TTC549 (cell line): ENCODE measurements around the gene TOP2A.

Experiments used
- FAIRE-seq: peaks from 2 replicates; lab custom pipeline; 2012; peaks lifted over from hg19 to GRCh38; lab: Jason Lieb, UNC

Gene TOP2A

DNA sequence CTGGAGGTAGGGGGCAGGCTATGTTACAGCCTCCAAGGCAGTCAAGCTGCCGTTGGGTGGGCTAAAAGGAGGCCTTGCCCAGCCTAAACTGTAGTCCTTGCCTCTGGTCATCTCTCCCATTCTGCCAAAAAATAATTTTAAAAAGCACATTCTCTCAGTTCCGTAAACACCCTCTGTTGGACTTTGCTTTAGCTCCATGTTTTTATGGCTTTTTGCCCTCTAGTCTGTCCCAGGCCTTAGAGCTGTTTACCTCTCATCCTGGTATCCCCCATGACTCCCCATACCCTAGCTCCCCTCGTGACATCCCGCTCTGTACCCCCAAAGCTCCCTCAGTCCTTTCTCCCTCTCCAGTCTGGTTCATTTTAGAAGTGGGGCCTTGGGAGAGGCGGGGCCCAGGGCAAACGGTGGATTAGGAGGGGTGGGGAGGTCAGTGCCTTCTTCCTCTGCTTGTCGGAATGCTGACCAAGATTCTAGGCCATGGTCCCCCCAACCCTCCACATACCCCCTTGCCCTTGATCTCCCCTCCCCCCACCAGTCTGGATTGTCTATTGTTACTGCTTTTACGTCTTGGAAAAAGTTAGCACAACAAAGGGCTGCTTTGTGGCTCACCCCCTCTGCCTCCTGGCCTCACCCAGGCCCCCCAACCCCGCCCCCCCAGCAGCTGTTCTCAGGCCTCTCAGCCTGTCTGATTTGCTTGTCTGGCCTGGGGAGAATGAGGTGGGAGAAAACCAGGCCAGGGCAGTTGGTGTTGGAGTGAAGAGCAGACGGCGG lies 71.5 kb downstream of the TOP2A start:
- FAIRE-seq = no peak

DNA sequence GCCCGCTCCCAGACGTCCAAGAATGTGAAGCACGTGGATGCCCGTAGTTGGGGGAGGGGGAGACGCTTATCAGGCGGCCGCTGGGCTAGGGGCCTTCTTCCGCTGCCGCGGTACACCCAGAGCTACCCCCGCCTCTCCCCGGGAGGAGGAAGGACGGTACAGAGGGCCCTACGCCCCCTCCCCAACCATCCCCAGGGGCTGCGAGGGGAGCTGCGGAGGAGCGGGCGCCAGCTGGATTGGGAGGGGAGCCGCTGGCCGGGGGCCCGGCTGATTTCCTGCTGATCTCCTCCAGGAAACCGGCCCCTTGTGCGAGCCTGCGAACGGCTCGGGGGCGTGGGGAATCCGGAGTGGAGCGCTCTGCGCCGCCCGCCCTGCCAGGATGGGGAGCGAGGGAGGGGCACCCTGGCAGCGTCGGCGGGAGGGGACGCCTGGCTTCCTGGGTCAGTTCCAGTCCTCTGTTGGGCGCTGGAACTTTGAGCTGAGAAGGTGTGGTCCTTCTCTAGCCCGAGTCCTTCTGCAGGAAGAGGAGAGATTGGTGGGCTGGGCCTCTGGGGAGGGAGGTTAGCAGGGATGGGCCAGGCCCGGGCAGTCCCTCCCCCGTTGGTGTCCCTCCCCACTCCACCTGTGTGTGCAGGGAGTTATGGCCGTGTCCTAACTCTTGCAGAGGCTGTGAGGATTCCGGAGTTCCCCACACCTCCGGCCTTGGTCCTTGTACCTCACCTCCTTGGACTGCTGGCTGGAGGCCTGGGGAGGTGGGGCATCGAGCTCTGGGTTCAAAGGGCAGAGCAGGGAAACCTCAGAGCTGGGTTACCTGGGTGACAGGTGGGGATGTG lies 72.3 kb downstream of the TOP2A start:
- no peak for FAIRE-seq

DNA sequence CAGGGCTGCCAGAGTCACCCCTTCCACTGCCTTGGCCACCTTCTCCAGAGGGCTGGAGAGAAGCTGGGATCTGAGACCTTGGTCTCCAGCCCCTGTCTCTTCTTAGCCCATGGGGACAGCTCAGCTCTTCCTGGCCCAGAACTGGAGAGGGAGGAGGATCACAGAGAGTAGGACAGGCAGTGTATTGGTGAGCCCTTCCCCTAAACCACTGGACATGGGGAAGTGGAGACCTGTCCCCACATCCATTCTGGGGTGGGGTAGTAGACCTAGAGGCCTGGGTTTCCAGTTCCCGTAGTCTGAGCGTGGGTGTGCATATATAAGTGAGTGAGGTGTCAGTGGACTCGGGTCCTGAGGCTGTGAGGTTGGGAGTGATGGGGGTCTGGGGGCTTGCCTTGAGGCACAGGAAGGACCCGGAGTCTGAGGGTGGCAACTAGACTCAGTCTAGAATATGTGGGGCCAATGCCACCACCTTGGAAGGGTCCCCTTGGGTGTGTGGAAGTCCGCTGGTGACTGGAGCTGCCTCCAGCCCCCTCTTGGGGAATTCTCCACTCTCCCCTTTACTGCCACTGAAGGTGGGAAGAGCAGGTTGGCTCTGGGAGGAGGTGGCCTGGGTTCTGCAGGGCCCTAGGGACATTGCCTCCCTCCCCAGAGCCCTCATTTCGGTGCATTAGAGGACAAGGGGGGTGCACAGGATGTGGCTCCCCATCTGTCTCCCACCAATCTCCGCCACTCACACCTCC lies 73.1 kb downstream of the TOP2A start:
- no peak for FAIRE-seq

DNA sequence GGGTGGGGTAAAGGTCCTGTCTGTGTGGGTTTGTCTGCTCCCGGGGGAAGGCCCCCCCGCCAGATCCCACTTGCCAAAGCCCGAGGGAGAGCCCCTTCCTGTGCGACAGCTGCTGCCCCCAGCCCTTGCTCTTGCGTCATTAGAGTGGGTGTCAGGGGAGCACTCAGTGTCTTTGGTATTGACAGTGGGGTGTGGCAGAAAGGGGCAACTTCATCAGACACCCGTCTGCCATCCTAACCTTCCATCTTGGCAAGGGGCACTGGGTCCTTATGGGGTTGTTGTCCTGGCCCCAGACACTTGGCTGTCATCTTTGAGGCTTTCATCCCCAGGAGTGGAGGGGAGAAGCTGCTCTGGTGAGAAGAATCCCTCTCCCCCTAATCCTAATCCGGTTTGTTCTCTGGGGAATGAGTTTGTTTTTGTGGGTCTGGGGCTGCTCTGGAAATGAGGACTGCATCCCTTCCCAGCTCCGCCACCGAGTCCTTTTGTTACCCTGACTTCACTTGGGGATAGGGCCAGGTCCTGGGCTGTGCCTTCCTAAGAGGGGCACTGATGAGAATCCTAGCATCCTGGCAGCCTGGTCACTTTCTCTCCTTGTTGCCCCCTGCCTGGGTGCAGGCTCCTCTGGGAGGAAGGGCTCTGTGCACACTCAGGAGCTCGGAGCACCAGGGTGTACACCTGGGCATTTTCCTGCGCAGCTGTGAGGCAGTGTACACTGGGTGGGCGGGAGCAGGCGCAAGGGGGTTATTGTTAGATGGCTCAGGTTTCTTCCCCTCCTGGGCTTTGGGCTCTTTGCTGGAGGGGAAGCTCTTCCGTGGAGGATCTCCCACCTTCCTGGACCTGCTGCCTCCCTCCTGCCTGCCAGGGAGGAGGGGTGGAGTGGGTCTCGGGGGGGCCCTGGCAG lies 74.2 kb downstream of the TOP2A start:
- FAIRE-seq = no peak

DNA sequence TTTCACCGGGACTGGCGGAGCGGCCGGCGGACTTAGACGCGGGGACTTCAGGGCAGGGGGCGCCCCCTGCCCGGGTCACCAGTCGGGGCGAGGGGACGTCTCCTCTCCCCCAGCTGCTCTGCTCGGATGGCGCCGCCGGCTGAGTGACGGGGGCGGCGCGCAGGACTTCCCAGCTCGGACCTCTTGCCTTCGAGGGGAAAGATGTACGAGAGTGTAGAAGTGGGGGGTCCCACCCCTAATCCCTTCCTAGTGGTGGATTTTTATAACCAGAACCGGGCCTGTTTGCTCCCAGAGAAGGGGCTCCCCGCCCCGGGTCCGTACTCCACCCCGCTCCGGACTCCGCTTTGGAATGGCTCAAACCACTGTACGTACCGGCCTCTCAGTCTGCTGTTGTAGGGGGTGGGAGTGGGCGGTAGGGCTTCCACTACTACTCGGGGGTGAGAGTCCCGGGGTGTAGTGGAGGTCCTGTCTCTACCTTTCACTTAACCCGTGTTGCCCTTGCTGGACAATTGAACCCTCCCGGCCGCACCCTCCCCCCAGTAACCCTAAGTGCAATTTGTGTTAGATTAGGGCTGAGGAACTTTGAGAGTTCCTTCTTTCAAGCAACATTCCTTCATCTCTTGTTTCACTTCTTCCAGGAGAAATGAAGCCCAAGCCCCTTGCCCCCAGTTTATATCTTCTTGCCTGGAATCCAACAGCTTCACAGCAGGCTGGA lies 75.0 kb downstream of the TOP2A start:
- FAIRE-seq = no peak

DNA sequence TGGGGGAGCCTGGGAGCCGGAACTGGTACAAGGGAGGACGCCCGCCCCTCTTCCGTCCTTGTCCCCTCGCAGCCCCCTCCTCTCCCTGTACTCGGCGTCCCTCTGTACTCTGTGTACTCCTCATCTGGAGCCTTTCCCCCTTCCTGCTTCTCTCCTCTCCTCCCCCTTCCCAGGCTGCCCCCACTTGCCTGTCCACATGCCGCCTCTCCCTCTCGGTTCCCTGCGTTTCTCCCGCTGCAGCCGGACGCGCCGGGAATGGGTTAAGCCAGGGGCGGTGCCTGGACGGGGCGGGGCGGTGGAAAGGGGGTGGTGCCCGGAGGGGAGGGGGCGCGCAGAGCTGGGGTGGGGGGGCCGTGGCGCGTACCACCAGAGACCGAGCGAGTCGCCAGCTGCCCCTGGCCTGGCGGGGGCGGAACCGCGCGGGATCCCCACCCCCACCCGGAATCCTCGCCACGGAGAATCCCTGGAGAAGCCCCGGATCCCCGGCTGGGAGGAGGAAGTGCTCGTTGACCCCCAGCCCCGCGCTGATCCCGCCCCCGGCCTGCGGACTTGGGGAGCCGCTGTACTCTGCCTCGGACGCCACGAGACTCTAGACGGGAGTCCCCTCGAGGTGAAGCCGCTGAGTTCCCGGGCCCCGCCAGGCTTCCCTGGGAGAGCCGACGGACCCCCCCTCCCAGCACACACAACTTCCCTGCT lies 75.7 kb downstream of the TOP2A start:
- FAIRE-seq = no peak

DNA sequence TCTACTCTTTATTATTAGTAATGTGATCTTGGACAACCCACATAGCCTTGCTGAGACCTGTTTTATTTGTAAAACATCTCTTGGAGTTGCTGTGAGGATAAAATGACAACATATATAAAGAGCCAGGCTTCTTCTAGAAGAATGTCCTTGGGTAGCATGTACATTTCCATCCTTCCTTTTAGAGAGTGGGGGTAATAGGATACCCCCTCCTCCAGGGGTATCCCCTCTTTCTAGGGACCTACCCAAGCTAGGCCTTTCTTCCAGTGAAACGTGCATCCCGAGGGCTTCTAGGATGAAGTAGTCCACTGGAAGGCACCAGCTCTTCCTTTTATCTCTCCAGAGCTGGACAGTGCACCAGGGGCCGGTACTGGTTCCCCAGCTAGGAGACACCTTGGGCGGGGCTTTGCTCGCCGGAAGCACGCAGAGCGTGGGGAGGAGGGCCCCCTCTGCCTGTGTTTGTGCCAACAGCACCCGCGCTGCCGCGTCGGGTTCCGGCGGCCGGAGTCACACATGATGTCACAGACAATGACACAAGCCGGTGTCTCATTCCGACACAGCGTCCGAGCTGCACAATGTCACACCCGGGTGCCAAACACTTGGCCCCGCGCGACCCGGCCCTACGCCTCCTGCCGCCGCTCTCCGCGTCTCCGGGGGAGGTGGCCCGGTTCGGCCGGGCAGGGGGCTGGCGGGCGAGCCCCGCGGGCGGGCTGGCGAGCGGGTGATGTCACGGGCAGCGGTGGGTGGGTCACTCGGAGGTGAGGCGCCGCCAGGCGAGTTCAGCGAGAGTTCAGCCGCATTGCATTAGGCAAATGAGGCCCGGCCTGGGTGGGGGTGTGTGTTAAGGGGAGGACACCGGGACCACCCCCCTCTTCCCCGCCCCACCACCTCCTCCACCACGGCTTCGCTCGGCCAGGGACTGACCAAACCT lies 76.6 kb downstream of the TOP2A start:
- no peak for FAIRE-seq

DNA sequence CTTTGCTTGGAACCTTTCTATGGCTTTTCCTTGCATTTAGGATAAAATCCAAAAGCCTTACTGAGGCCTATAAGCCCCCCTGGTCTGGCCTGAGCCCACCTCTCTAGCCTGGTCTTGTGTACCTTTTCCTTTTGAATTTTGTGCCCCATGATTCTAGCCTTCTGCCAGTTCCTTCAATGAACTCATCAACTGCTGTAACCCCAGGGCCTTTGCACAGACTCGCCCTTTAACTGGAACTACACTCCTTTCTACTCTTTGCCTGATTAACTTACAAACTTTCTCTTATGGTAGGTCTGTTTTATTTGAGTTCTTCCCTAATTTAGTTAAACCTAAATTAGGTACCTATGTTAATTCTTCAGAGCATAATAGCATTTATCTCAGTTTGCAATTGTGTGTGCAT lies 77.4 kb downstream of the TOP2A start:
- FAIRE-seq = no peak

DNA sequence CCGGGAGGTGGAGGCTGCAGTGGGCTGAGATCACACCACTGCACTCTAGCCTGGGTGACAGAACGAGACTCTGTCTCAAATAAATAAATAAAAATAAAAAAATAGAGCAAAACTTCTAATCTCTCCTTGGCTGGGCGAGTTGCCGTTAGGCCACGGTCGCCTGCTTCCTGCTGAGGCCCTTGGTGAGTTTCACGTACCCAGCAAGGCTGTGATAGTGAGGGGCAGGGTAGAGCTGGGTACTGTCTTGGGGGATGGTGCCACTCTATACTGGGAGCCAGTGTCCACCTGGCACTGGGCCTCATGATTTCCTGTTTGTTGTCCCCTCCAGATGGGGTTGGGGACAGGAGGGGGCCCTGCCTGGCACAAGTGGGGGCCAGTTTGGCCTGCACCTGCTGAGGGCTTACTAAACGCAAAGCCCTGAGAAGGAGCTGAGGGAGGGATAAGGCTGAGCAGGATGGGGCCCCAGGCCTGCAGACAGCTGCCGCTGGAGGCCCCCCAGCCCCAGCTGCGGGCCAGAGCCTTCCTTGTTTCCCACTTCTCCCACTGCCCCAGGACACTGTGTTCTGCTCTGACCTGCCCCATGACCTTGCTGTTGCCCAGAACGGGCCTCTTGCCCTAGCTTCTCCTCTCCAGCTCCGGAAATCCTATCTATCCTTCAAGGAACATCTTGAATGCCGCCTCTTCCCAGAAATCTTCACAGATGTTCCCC lies 78.6 kb downstream of the TOP2A start:
- no peak for FAIRE-seq
